ENCODE data around the gene PPP1CA. TPM values are rescaled to one million over a fixed set of nuclear protein-coding genes. Genes with fewer than 3 reads are reported as not detected.

The PPP1CA gene
- total and polyA plus RNA-seq, 2 donors (not counting 1 experiment from before 2014, with no cell fraction given): 218 to 251 TPM

DNA sequence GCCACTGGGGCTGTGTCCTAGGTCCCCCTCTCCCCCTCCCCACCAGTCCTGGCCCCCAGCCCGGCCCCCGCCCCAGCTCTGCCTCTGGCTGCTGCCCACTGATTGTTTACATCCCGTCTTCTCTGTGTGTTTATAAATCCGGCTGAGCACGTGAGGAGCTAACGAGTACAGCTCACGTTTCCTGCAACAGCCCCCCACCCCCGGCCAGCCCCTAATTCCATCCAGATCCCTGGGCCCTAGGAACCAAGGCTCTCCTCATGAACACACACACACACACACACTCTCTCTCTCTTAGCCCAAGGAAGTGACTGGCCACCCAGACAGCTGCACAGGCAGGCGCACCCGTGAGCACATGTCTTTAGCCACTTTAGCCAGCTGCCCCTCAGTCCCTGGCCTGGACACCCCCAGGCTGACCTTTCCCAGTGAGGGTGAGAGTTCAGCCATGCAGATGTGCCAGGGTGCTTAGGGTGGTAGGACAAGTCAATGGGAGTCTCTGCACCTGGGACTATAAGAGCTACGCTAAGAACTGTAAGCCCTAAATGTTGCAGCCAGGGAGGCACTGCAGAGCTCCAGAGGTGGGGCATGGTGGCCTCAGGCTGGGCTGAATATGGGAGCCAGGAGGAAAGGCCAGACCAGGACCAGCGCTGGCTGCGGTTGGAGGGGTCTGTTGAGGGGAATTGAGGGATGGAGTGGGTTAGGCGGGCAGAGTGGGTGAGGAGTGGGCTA is 31.1 kb downstream of the PPP1CA start:
- peak overlapping the region in 1 of 2 donors; percentile 17 for H3K27ac ChIP-seq (ENCODE audit: low read length in 2 of 2)
- no peaks in the 10 kb centered on the region for H3K27me3 ChIP-seq (replicated peaks in 1 of 4; ENCODE audit: control extremely low read depth in 1 of 4, control insufficient read depth in 3 of 4, insufficient read depth in 4 of 4, low read length in 3 of 4)
- intact Hi-C loops (cut with micrococcal nuclease): no loop called here
- no peak for ATAC-seq (ENCODE audit: low read depth)
- H3K9me3 Mint-ChIP-seq (ENCODE audit: insufficient read depth): no peaks in the 10 kb centered on the region
- no peak overlapping the region for H2AFZ ChIP-seq (ENCODE audit: insufficient read depth, low read depth, low read length, poor library complexity, severe bottlenecking)
- peak overlapping the region; percentile 72 for H3K27ac Mint-ChIP-seq
- no peaks in the 10 kb centered on the region for H3K27me3 Mint-ChIP-seq
- H3K4me2 ChIP-seq (replicated peaks; ENCODE audit: low read depth, low read length, poor library complexity, severe bottlenecking): peak overlapping the region; percentile 93
- H3K4me3 Mint-ChIP-seq: peak overlapping the region; percentile 92
- no peak for DNase-seq
- H3K4me1 ChIP-seq (ENCODE audit: control insufficient read depth in 2 of 2, insufficient read depth in 2 of 2, low read length in 2 of 2): peaks cover 76 to 81% of the 10 kb centered on the region in 2 donors
- WGBS (ENCODE audit: insufficient coverage): 64% methylated on average over 11 of the region's 14 CpGs
- peaks cover 79% of the 10 kb centered on the region for H3K4me1 Mint-ChIP-seq
- POLR2A ChIA-PET: interaction anchor here (0.7 to 14.2 kb wide), 7 partner anchors 8 to 130 kb away, joined by 3 to 323 read pairs (median 8); partner anchors contain the start of gene POLD4
- no peak overlapping the region for H3K4me3 ChIP-seq (ENCODE audit: control extremely low read depth in 1 of 5, extremely low read depth in 1 of 5, insufficient read depth in 1 of 5, low read depth in 2 of 5, low read length in 4 of 5)
- no peak overlapping the region for H3K9ac ChIP-seq (ENCODE audit: low read length)
- peaks cover 74% of the 10 kb centered on the region for H3K79me2 ChIP-seq (ENCODE audit: control insufficient read depth, insufficient read depth, low read length)
- H3K9me3 ChIP-seq (ENCODE audit: control extremely low read depth in 1 of 3, control insufficient read depth in 2 of 3, insufficient read depth in 1 of 3, low read length in 2 of 3): no peaks in the 10 kb centered on the region
- H3K36me3 ChIP-seq (replicated peaks in 1 of 2; ENCODE audit: control extremely low read depth in 1 of 2, control insufficient read depth in 1 of 2, extremely low read depth in 1 of 2, insufficient read depth in 2 of 2, low read length in 1 of 2): peaks cover 0 to 20% of the 10 kb centered on the region in 2 experiments
- peaks cover 65% of the 10 kb centered on the region for H4K20me1 ChIP-seq (ENCODE audit: control insufficient read depth, insufficient read depth, low read length, poor library complexity, severe bottlenecking)
- no peak for TF ChIP-seq EZH2 (IDR thresholded peaks at IDR 0.05; ENCODE audit: borderline replicate concordance, insufficient read depth, low read depth, low read length, poor library complexity, severe bottlenecking)
- TF ChIP-seq, protein P1, sequence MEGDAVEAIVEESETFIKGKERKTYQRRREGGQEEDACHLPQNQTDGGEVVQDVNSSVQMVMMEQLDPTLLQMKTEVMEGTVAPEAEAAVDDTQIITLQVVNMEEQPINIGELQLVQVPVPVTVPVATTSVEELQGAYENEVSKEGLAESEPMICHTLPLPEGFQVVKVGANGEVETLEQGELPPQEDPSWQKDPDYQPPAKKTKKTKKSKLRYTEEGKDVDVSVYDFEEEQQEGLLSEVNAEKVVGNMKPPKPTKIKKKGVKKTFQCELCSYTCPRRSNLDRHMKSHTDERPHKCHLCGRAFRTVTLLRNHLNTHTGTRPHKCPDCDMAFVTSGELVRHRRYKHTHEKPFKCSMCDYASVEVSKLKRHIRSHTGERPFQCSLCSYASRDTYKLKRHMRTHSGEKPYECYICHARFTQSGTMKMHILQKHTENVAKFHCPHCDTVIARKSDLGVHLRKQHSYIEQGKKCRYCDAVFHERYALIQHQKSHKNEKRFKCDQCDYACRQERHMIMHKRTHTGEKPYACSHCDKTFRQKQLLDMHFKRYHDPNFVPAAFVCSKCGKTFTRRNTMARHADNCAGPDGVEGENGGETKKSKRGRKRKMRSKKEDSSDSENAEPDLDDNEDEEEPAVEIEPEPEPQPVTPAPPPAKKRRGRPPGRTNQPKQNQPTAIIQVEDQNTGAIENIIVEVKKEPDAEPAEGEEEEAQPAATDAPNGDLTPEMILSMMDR (IDR thresholded peaks at IDR 0.05): no peak
- CTCF ChIA-PET: interaction anchor here (0.8 to 42.2 kb wide), 9 partner anchors 1 to 289 kb away, joined by 3 to 2379 read pairs (median 3); partner anchors contain the start of genes CLCF1, POLD4, PPP1CA and RAD9A

DNA sequence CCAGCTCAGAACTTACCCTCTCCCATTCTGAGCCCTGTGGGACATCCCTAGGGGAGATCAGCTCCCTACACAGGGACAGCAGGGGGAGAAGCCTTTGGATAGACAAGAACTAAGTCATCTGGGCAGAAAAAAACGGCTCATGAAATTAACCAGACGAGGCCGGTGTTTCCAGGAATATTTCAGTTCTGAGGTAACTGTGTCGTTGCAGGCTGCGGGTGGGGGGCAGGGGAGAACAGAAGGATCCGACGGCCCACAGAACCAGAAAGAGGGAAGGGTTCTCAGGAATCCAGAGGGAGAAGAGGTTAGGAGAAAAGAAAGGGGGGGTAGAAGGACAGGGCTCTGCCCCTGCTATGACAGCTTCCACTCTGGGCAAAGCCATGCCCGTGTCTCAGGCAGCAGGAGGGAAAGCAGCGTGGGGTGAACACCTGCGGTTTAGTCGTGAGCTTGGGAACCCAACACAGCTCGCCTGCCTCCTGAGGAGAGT is 31.8 kb downstream of the PPP1CA start:
- peak overlapping the region in 1 of 2 donors; percentile 2 for H3K27ac ChIP-seq (ENCODE audit: low read length in 2 of 2)
- ChIA-PET POLR2A (interaction anchor here (1.0 to 14.2 kb wide), 3 partner anchors 8 to 15 kb away, joined by 4 to 323 read pairs (median 47); partner anchors contain the start of gene POLD4), CTCF (interaction anchor here (0.8 to 42.2 kb wide), 6 partner anchors 2 to 290 kb away, joined by 3 to 2379 read pairs (median 3); partner anchors contain the start of genes CLCF1, POLD4 and RAD9A)
- WGBS (ENCODE audit: insufficient coverage): 65% methylated on average over 11 of the region's 12 CpGs
- no peak for DNase-seq
- no peaks in the 10 kb centered on the region for H3K9me3 Mint-ChIP-seq (ENCODE audit: insufficient read depth)
- H3K36me3 ChIP-seq (replicated peaks in 1 of 2; ENCODE audit: control extremely low read depth in 1 of 2, control insufficient read depth in 1 of 2, extremely low read depth in 1 of 2, insufficient read depth in 2 of 2, low read length in 1 of 2): peaks cover 0 to 26% of the 10 kb centered on the region in 2 experiments
- H3K27me3 ChIP-seq (replicated peaks in 1 of 4; ENCODE audit: control extremely low read depth in 1 of 4, control insufficient read depth in 3 of 4, insufficient read depth in 4 of 4, low read length in 3 of 4): no peaks in the 10 kb centered on the region
- no peak for ATAC-seq (ENCODE audit: low read depth)
- H3K4me2 ChIP-seq (replicated peaks; ENCODE audit: low read depth, low read length, poor library complexity, severe bottlenecking): peak overlapping the region; percentile 93
- H3K4me3 ChIP-seq (ENCODE audit: control extremely low read depth in 1 of 5, extremely low read depth in 1 of 5, insufficient read depth in 1 of 5, low read depth in 2 of 5, low read length in 4 of 5): no peak overlapping the region
- peaks cover 72% of the 10 kb centered on the region for H4K20me1 ChIP-seq (ENCODE audit: control insufficient read depth, insufficient read depth, low read length, poor library complexity, severe bottlenecking)
- no peak overlapping the region for H3K9ac ChIP-seq (ENCODE audit: low read length)
- TF ChIP-seq, protein P1 (IDR thresholded peaks at IDR 0.05): no peak
- no peak for TF ChIP-seq EZH2 (IDR thresholded peaks at IDR 0.05; ENCODE audit: borderline replicate concordance, insufficient read depth, low read depth, low read length, poor library complexity, severe bottlenecking)
- no peaks in the 10 kb centered on the region for H3K9me3 ChIP-seq (ENCODE audit: control extremely low read depth in 1 of 3, control insufficient read depth in 2 of 3, insufficient read depth in 1 of 3, low read length in 2 of 3)
- H2AFZ ChIP-seq (ENCODE audit: insufficient read depth, low read depth, low read length, poor library complexity, severe bottlenecking): no peak overlapping the region
- H3K27ac Mint-ChIP-seq: peak overlapping the region; percentile 72
- intact Hi-C loops (cut with micrococcal nuclease): no loop called here
- no peaks in the 10 kb centered on the region for H3K27me3 Mint-ChIP-seq
- H3K4me1 ChIP-seq (ENCODE audit: control insufficient read depth in 2 of 2, insufficient read depth in 2 of 2, low read length in 2 of 2): peaks cover 82 to 86% of the 10 kb centered on the region in 2 donors
- H3K79me2 ChIP-seq (ENCODE audit: control insufficient read depth, insufficient read depth, low read length): peaks cover 74% of the 10 kb centered on the region
- H3K4me3 Mint-ChIP-seq: peak overlapping the region; percentile 92
- H3K4me1 Mint-ChIP-seq: peaks cover 83% of the 10 kb centered on the region

All from B cell (primary cell).